ENCODE results near the gene UBE2D2. TPM values are rescaled to one million over a fixed set of nuclear protein-coding genes. Genes with fewer than 3 reads are reported as not detected.
A peak's percentile ranks its signal among the peaks of the same experiment; 100 is the strongest.

The UBE2D2 gene
- total and polyA plus RNA-seq, 2 of the 13 experiments (the other 11 are each of a cell fraction or from before 2014, with no cell fraction given), result 79.1 to 109 TPM

DNA sequence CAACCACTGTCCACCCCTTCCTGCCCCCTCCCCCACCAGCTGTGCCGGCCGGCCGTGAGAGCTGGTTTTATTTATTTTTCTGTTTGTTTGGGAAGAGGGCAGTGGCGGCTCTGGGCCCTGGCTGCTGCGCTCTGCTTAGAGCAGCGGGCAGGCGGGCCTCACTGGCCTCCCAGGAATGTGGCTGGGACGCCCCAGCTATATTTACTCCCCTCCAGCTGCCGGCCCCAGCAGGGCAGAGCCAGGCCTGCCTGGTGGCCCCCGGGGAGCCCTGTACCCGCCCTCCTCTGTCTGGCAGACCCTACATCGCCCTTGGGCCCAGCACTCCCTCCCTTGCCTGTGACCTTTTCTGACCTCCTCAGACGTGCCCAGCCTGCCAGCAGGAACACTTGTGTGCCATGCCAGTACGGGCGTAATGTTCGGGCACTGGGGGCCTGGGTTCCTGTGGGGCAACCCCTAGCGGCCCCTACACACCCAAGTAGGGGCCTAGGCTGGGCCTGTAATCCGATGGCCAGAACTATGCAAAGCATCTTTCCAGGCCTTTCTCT, 94.7 kb downstream of the UBE2D2 start (continued):
- TF ChIP-seq SPEN (CRISPR knock-in tag; IDR thresholded peaks at IDR 0.05; ENCODE audit: low read depth) (peak; percentile 54; the same call in 1 of the 2 replicates), ZMYM4 (CRISPR knock-in tag; IDR thresholded peaks at IDR 0.05) (0 out of 2 replicates have a peak, but pooled peaks have one; percentile 16), ZKSCAN5 (CRISPR knock-in tag; IDR thresholded peaks at IDR 0.05) (no peak), LCORL (IDR thresholded peaks at IDR 0.05) (no peak), LCORL (CRISPR knock-in tag; IDR thresholded peaks at IDR 0.05) (peak; percentile 95), ZBTB25 (CRISPR knock-in tag; IDR thresholded peaks at IDR 0.05) (no peak), KDM2A (CRISPR knock-in tag; IDR thresholded peaks at IDR 0.05; ENCODE audit: borderline replicate concordance, low read depth) (no peak), RORA (CRISPR knock-in tag; IDR thresholded peaks at IDR 0.05) (no peak), ZNF235 (CRISPR knock-in tag; IDR thresholded peaks at IDR 0.05; ENCODE audit: borderline replicate concordance) (no peak), CEBPB (IDR thresholded peaks at IDR 0.05; ENCODE audit: borderline replicate concordance, low read depth, low read length) (no peak), ZBTB49 (CRISPR knock-in tag; IDR thresholded peaks at IDR 0.05; ENCODE audit: borderline replicate concordance) (no peak), ZNF660 (CRISPR knock-in tag; IDR thresholded peaks at IDR 0.05; ENCODE audit: borderline replicate concordance, low read depth) (no peak), ZKSCAN8 (CRISPR knock-in tag; IDR thresholded peaks at IDR 0.05; ENCODE audit: borderline replicate concordance) (no peak), ARNT (IDR thresholded peaks at IDR 0.05) (no peak), MTA1 (CRISPR knock-in tag; IDR thresholded peaks at IDR 0.05; ENCODE audit: borderline replicate concordance) (no peak), ZNF619 (CRISPR knock-in tag; IDR thresholded peaks at IDR 0.05) (no peak), SNRNP70 (IDR thresholded peaks at IDR 0.05; ENCODE audit: low read depth, low read length) (no peak), ETV5 (CRISPR knock-in tag; IDR thresholded peaks at IDR 0.05; ENCODE audit: borderline replicate concordance) (peak; percentile 16; the same call in 1 of the 2 replicates), DR1 (CRISPR knock-in tag; IDR thresholded peaks at IDR 0.05) (no peak)
- TF ChIP-seq, protein P1, sequence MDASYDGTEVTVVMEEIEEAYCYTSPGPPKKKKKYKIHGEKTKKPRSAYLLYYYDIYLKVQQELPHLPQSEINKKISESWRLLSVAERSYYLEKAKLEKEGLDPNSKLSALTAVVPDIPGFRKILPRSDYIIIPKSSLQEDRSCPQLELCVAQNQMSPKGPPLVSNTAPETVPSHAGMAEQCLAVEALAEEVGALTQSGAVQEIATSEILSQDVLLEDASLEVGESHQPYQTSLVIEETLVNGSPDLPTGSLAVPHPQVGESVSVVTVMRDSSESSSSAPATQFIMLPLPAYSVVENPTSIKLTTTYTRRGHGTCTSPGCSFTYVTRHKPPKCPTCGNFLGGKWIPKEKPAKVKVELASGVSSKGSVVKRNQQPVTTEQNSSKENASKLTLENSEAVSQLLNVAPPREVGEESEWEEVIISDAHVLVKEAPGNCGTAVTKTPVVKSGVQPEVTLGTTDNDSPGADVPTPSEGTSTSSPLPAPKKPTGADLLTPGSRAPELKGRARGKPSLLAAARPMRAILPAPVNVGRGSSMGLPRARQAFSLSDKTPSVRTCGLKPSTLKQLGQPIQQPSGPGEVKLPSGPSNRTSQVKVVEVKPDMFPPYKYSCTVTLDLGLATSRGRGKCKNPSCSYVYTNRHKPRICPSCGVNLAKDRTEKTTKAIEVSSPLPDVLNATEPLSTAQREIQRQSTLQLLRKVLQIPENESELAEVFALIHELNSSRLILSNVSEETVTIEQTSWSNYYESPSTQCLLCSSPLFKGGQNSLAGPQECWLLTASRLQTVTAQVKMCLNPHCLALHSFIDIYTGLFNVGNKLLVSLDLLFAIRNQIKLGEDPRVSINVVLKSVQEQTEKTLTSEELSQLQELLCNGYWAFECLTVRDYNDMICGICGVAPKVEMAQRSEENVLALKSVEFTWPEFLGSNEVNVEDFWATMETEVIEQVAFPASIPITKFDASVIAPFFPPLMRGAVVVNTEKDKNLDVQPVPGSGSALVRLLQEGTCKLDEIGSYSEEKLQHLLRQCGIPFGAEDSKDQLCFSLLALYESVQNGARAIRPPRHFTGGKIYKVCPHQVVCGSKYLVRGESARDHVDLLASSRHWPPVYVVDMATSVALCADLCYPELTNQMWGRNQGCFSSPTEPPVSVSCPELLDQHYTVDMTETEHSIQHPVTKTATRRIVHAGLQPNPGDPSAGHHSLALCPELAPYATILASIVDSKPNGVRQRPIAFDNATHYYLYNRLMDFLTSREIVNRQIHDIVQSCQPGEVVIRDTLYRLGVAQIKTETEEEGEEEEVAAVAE (CRISPR knock-in tag; IDR thresholded peaks at IDR 0.05; ENCODE audit: borderline replicate concordance), result no peak
- TF ChIP-seq, protein P2, sequence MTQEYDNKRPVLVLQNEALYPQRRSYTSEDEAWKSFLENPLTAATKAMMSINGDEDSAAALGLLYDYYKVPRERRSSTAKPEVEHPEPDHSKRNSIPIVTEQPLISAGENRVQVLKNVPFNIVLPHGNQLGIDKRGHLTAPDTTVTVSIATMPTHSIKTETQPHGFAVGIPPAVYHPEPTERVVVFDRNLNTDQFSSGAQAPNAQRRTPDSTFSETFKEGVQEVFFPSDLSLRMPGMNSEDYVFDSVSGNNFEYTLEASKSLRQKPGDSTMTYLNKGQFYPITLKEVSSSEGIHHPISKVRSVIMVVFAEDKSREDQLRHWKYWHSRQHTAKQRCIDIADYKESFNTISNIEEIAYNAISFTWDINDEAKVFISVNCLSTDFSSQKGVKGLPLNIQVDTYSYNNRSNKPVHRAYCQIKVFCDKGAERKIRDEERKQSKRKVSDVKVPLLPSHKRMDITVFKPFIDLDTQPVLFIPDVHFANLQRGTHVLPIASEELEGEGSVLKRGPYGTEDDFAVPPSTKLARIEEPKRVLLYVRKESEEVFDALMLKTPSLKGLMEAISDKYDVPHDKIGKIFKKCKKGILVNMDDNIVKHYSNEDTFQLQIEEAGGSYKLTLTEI (CRISPR knock-in tag; conservative IDR thresholded peaks at IDR 0.05), result no peak
